Stimulated activated CD4-positive, alpha-beta T cell treated with anti-CD3 and anti-CD28 coated beads, Interleukin-12 subunit alpha, Interleukin-12 subunit beta, amount 100 ng/mL, for 4 hours (primary cell): ENCODE measurements around the gene RNF31.

Experiments
- DNase-seq: peaks from one replicate; pipeline ENCODE4 v3.0.0-alpha.2; 2020

Gene RNF31

GRCh38 chr14:24204163-24205146 is 57.2 kb downstream of the RNF31 start:
- no peak for DNase-seq

GRCh38 chr14:24206260-24207103 is 59.2 kb downstream of the RNF31 start:
- no peak for DNase-seq

- no peak for DNase-seq
These were observed 59.8 kb downstream of the RNF31 start for GRCh38 chr14:24207104-24207551.

GRCh38 chr14:24207625-24208024 is 60.3 kb downstream of the RNF31 start:
- DNase-seq: no peak
